Measurements from ENCODE around the gene HNRNPH3. TPM values are rescaled to one million over a fixed set of nuclear protein-coding genes. Genes with fewer than 3 reads are reported as not detected.

Gene HNRNPH3
- total RNA-seq = 100 to 1,000 TPM; 126 to 157 TPM

- POLR2A ChIA-PET = interaction anchor here (0.5 to 2.4 kb wide), 5 partner anchors 16 to 822 kb away, joined by 3 to 29 read pairs (median 4); no protein-coding TSS in a partner anchor
- H3K36me3 Mint-ChIP-seq (ENCODE audit: low read depth) = peaks cover 38% of the 10 kb centered on the region
- H3K4me1 Mint-ChIP-seq = peaks cover 41% of the 10 kb centered on the region
- DNase-seq (peak; percentile 99), ATAC-seq (peak; percentile 88)
- peak within 1 kb of the TSS; percentile 97 for H3K4me3 Mint-ChIP-seq
- CTCF ChIA-PET = interaction anchor here (1.0 to 2.4 kb wide), 4 partner anchors 18 to 118 kb away, joined by 4 to 11 read pairs (median 4); partner anchors contain the start of gene ATOH7
- peak within 1 kb of the TSS; percentile 100 for H3K27ac Mint-ChIP-seq
- H3K27me3 Mint-ChIP-seq = no peaks in the 10 kb centered on the region
- intact Hi-C loops (cut with DNase I, micrococcal nuclease) = loop anchor here (1.0 to 10.0 kb wide), 18 partner anchors 76 to 793 kb away; partner anchors contain the start of genes CCAR1 (in 2 of the 2), DDX50 (in 2 of the 2), HERC4 (in 2 of the 2) and RUFY2 (in 2 of the 2)
- no peaks in the 10 kb centered on the region for H3K9me3 Mint-ChIP-seq (ENCODE audit: low read depth)
Observed at GRCh38 chr10:68331455-68332258, at the start of gene HNRNPH3. Gene HNRNPH3 (plus strand): TSS chr10:68332064. CDS start chr10:68337222, 5,158 bp downstream.

GRCh38 chr10:68284062-68285001, 47.5 kb upstream of the HNRNPH3 start:
- Mint-ChIP-seq H3K27me3 (no peaks in the 10 kb centered on the region), H3K9me3 (ENCODE audit: low read depth) (no peaks in the 10 kb centered on the region), H3K4me3 (no peak overlapping the region), H3K4me1 (no peaks in the 10 kb centered on the region), H3K27ac (no peak overlapping the region), H3K36me3 (ENCODE audit: low read depth) (no peaks in the 10 kb centered on the region)
- ChIA-PET CTCF (interaction anchor here (1.2 kb wide), 1 partner anchor 128 kb away, joined by 4 read pairs; no protein-coding TSS in a partner anchor), POLR2A (no interaction called here)
- intact Hi-C loops (cut with DNase I, micrococcal nuclease) = no loop called here
- ATAC-seq (no peak), DNase-seq (no peak)

GRCh38 chr10:68288717-68289116, 43.1 kb upstream of the HNRNPH3 start:
- Mint-ChIP-seq H3K4me3 (no peak overlapping the region), H3K27me3 (no peaks in the 10 kb centered on the region), H3K9me3 (ENCODE audit: low read depth) (no peaks in the 10 kb centered on the region), H3K4me1 (no peaks in the 10 kb centered on the region), H3K36me3 (ENCODE audit: low read depth) (no peaks in the 10 kb centered on the region), H3K27ac (no peak overlapping the region)
- ATAC-seq (no peak), DNase-seq (no peak)
- intact Hi-C loops (cut with DNase I, micrococcal nuclease) = no loop called here
- POLR2A ChIA-PET = no interaction called here
- CTCF ChIA-PET = interaction anchor here (1.2 to 1.8 kb wide), 2 partner anchors 13 to 15 kb away, joined by 3 to 5 read pairs; no protein-coding TSS in a partner anchor

- ChIA-PET POLR2A (no interaction called here), CTCF (interaction anchor here (0.5 to 4.0 kb wide), 3 partner anchors 11 to 995 kb away, joined by 3 to 14 read pairs (median 3); no protein-coding TSS in a partner anchor)
- Mint-ChIP-seq H3K4me3 (no peak overlapping the region), H3K27ac (no peak overlapping the region), H3K9me3 (ENCODE audit: low read depth) (no peaks in the 10 kb centered on the region), H3K4me1 (no peaks in the 10 kb centered on the region), H3K36me3 (ENCODE audit: low read depth) (no peaks in the 10 kb centered on the region), H3K27me3 (no peaks in the 10 kb centered on the region)
- intact Hi-C loops (cut with DNase I, micrococcal nuclease) = no loop called here
- no peak for ATAC-seq
- no peak for DNase-seq
Observed at GRCh38 chr10:68290736-68291135, 41.1 kb upstream of the HNRNPH3 start.

GRCh38 chr10:68296843-68297663, 34.8 kb upstream of the HNRNPH3 start:
- intact Hi-C loops (cut with DNase I, micrococcal nuclease) = no loop called here
- H3K36me3 Mint-ChIP-seq (ENCODE audit: low read depth) = no peaks in the 10 kb centered on the region
- no peak for ATAC-seq
- H3K27ac Mint-ChIP-seq = no peak overlapping the region
- H3K27me3 Mint-ChIP-seq = no peaks in the 10 kb centered on the region
- ChIA-PET CTCF (interaction anchor here (0.9 kb wide), 1 partner anchor 84 kb away, joined by 3 read pairs; no protein-coding TSS in a partner anchor), POLR2A (no interaction called here)
- no peak overlapping the region for H3K4me3 Mint-ChIP-seq
- DNase-seq = no peak
- no peaks in the 10 kb centered on the region for H3K9me3 Mint-ChIP-seq (ENCODE audit: low read depth)
- H3K4me1 Mint-ChIP-seq = no peaks in the 10 kb centered on the region

- no peaks in the 10 kb centered on the region for H3K36me3 Mint-ChIP-seq (ENCODE audit: low read depth)
- intact Hi-C loops (cut with DNase I, micrococcal nuclease) = loop anchor here in 1 of 2 experiments (10.0 kb wide), 1 partner anchor 606 kb away; the partner anchor contains the start of gene CTNNA3
- DNase-seq = no peak
- no peak for ATAC-seq
- ChIA-PET CTCF (interaction anchor here (0.7 to 2.2 kb wide), 22 partner anchors 9 to 512 kb away, joined by 3 to 33 read pairs (median 4); partner anchors contain the start of gene ATOH7), POLR2A (interaction anchor here (0.6 kb wide), 1 partner anchor 332 kb away, joined by 4 read pairs; no protein-coding TSS in a partner anchor)
- no peaks in the 10 kb centered on the region for H3K9me3 Mint-ChIP-seq (ENCODE audit: low read depth)
- no peak overlapping the region for H3K4me3 Mint-ChIP-seq
- H3K4me1 Mint-ChIP-seq = no peaks in the 10 kb centered on the region
- H3K27ac Mint-ChIP-seq = no peak overlapping the region
- no peaks in the 10 kb centered on the region for H3K27me3 Mint-ChIP-seq
Observed at GRCh38 chr10:68301301-68301700, 30.6 kb upstream of the HNRNPH3 start.

- H3K36me3 Mint-ChIP-seq (ENCODE audit: low read depth) = no peaks in the 10 kb centered on the region
- ATAC-seq = peak; percentile 55
- no peak overlapping the region for H3K4me3 Mint-ChIP-seq
- intact Hi-C loops (cut with DNase I, micrococcal nuclease) = loop anchor here (1.0 to 10.0 kb wide), 5 partner anchors 87 to 607 kb away; partner anchors contain the start of gene CTNNA3 (in 1 of the 2)
- H3K4me1 Mint-ChIP-seq = no peaks in the 10 kb centered on the region
- ChIA-PET POLR2A (interaction anchor here (0.5 to 0.6 kb wide), 2 partner anchors 331 to 700 kb away, joined by 3 to 4 read pairs; no protein-coding TSS in a partner anchor), CTCF (interaction anchor here (0.7 to 2.2 kb wide), 27 partner anchors 9 to 522 kb away, joined by 3 to 33 read pairs (median 4); partner anchors contain the start of gene ATOH7)
- no peak overlapping the region for H3K27ac Mint-ChIP-seq
- no peaks in the 10 kb centered on the region for H3K9me3 Mint-ChIP-seq (ENCODE audit: low read depth)
- H3K27me3 Mint-ChIP-seq = no peaks in the 10 kb centered on the region
- DNase-seq = no peak
Observed at GRCh38 chr10:68301790-68302502, 29.9 kb upstream of the HNRNPH3 start.

- H3K27ac Mint-ChIP-seq = no peak overlapping the region
- H3K4me1 Mint-ChIP-seq = no peaks in the 10 kb centered on the region
- H3K27me3 Mint-ChIP-seq = no peaks in the 10 kb centered on the region
- POLR2A ChIA-PET = interaction anchor here (0.6 kb wide), 1 partner anchor 686 kb away, joined by 6 read pairs; no protein-coding TSS in a partner anchor
- CTCF ChIA-PET = interaction anchor here (0.6 to 2.2 kb wide), 19 partner anchors 10 to 522 kb away, joined by 3 to 33 read pairs (median 5); no protein-coding TSS in a partner anchor
- intact Hi-C loops (cut with DNase I, micrococcal nuclease) = loop anchor here (1.0 to 10.0 kb wide), 5 partner anchors 88 to 608 kb away; partner anchors contain the start of gene CTNNA3 (in 1 of the 2)
- H3K9me3 Mint-ChIP-seq (ENCODE audit: low read depth) = no peaks in the 10 kb centered on the region
- H3K4me3 Mint-ChIP-seq = no peak overlapping the region
- H3K36me3 Mint-ChIP-seq (ENCODE audit: low read depth) = no peaks in the 10 kb centered on the region
- DNase-seq = no peak
- ATAC-seq = no peak
Observed at GRCh38 chr10:68302503-68302823, 29.4 kb upstream of the HNRNPH3 start.

- H3K36me3 Mint-ChIP-seq (ENCODE audit: low read depth) = no peaks in the 10 kb centered on the region
- no peak overlapping the region for H3K27ac Mint-ChIP-seq
- no peaks in the 10 kb centered on the region for H3K27me3 Mint-ChIP-seq
- CTCF ChIA-PET = interaction anchor here (0.6 to 2.2 kb wide), 20 partner anchors 10 to 523 kb away, joined by 3 to 33 read pairs (median 5); no protein-coding TSS in a partner anchor
- no peaks in the 10 kb centered on the region for H3K4me1 Mint-ChIP-seq
- intact Hi-C loops (cut with DNase I, micrococcal nuclease) = loop anchor here (1.0 to 10.0 kb wide), 5 partner anchors 88 to 608 kb away; partner anchors contain the start of gene CTNNA3 (in 1 of the 2)
- DNase-seq (no peak), ATAC-seq (no peak)
- H3K9me3 Mint-ChIP-seq (ENCODE audit: low read depth) = no peaks in the 10 kb centered on the region
- POLR2A ChIA-PET = interaction anchor here (0.6 kb wide), 1 partner anchor 685 kb away, joined by 6 read pairs; no protein-coding TSS in a partner anchor
- H3K4me3 Mint-ChIP-seq = no peak overlapping the region
Observed at GRCh38 chr10:68302871-68303270, 29.0 kb upstream of the HNRNPH3 start.
